H1 (cell line): Measurements from ENCODE around the gene COX6A2. TPM values are rescaled to one million over a fixed set of nuclear protein-coding genes. Genes with fewer than 3 reads are reported as not detected.

Experiments
- EP300 ChIP-seq, 2 experiments: IDR thresholded peaks; 1 replicate in 1 of 2; 2 replicates in 1 of 2; pipeline ENCODE4 v1.6.1; 2011 to 2012; ENCODE audit warnings: low read depth in 2 of 2, low read length in 2 of 2, mild to moderate bottlenecking in 2 of 2, borderline replicate concordance in 1 of 2, inconsistent platforms in 1 of 2, moderate library complexity in 1 of 2
- GABPA ChIP-seq: IDR thresholded peaks from 2 replicates; pipeline ENCODE4 v1.6.1; 2011; ENCODE audit warnings: mild to moderate bottlenecking, low read length, moderate library complexity, borderline replicate concordance; ENCODE audit not compliant: insufficient read depth
- JUND ChIP-seq: IDR thresholded peaks from 2 replicates; pipeline ENCODE4 v1.6.1; 2011; ENCODE audit warnings: mild to moderate bottlenecking, improper control_type of control experiment, low read length
- polyA plus RNA-seq, 7 experiments: library from polyadenylated mRNA; depleted of rRNA in 3 of 7; stranded (reverse) in 5 of 7; unstranded in 2 of 7; fragments of >200 nt in 5 of 7; fragments of 200-250 nt in 2 of 7; gene quantifications; 1 replicate in 5 of 7; 2 replicates in 1 of 7; 4 replicates in 1 of 7; pipeline versions ENCODE4 v1.2.1 to v1.2.3, GENCODE V29; 2011 to 2013; ENCODE audit warnings: missing spikeins in 2 of 7, mixed read lengths in 2 of 7
- total RNA-seq: library from RNA; stranded (reverse); fragmentation: NEBNext Ultra II Directional; extraction: Animal tissue kit (Norgen Biotek cat#: 25700); gene quantifications from 2 replicates; pipeline ENCODE4 v1.2.1, GENCODE V29; 2021

Gene COX6A2
- total and polyA plus RNA-seq, 2 of the 8 experiments (the other 6 are each of a cell fraction or from before 2014, with no cell fraction given) = 0.79 TPM; not detected in 1

- TF ChIP-seq GABPA (no peak), JUND (no peak), EP300 (IDR thresholded peaks at IDR 0.05; ENCODE audit: borderline replicate concordance in 1 of 2, low read depth in 2 of 2, low read length in 2 of 2) (no peak)
These were observed 46.9 kb upstream of the COX6A2 start (continued) for GRCh38 chr16:31474773-31475738.
